Endothelial cell of umbilical vein (primary cell): Measurements from ENCODE around the gene TEX13C. TPM values are rescaled to one million over a fixed set of nuclear protein-coding genes. Genes with fewer than 3 reads are reported as not detected.

Experiments used
- BruUV-seq: library from RNA; stranded (reverse); fragments of 400-500 nt; replicated peaks from 2 replicates; lab custom pipeline; 2021; lab: Mats Ljungman, UMichigan
- CTCF ChIA-PET: fragments of 300-600, 350-600 bp; sonication (Branson Sonifier 250); formaldehyde crosslinking; loops from one replicate; lab custom pipeline; 2021; ENCODE audit warnings: antibody characterized with exemption, inconsistent platforms; lab: Charles Lee
- POLR2A ChIA-PET: fragments of 300-600, 350-600 bp; sonication (Branson Sonifier 250); formaldehyde crosslinking; loops from one replicate; lab custom pipeline; 2021; ENCODE audit warnings: antibody characterized with exemption, inconsistent platforms; lab: Charles Lee
- DNase-seq: peaks from one replicate; pipeline ENCODE4 v3.0.0-alpha.2; 2011; ENCODE audit warnings: low read depth, low spot score
- FAIRE-seq: peaks from 2 replicates; lab custom pipeline; 2011; peaks lifted over from hg19 to GRCh38; lab: Jason Lieb, UNC
- H2AFZ ChIP-seq: 2 replicates; pipeline ENCODE4 v1.6.0; 2012; ENCODE audit warnings: low read depth, low read length, control low read depth, inconsistent platforms
- H3K27ac ChIP-seq: 2 replicates; pipeline ENCODE4 v1.5.1; 2011; ENCODE audit warnings: low read depth, mild to moderate bottlenecking, control low read depth, low read length, moderate library complexity; ENCODE audit not compliant: insufficient read depth
- H3K27me3 ChIP-seq, 2 experiments: 2 replicates each; pipeline versions ENCODE4 v1.6.0 to v1.6.1; 2011; ENCODE audit warnings: low read length in 2 of 2, mixed read lengths in 1 of 2; ENCODE audit not compliant: control insufficient read depth in 2 of 2, insufficient read depth in 2 of 2
- H3K36me3 ChIP-seq, 2 experiments: 2 replicates in 1 of 2; 3 replicates in 1 of 2; pipeline ENCODE4 v1.5.1; 2011; ENCODE audit warnings: low read length in 2 of 2, mild to moderate bottlenecking in 1 of 2, moderate library complexity in 1 of 2; ENCODE audit not compliant: control insufficient read depth in 2 of 2, insufficient read depth in 2 of 2; ENCODE audit errors: extremely low read depth in 1 of 2
- H3K4me1 ChIP-seq: 3 replicates; pipeline ENCODE4 v1.5.1; 2011; ENCODE audit warnings: mild to moderate bottlenecking, low read length; ENCODE audit not compliant: control insufficient read depth, insufficient read depth; ENCODE audit errors: extremely low read depth
- H3K4me2 ChIP-seq: 2 replicates; pipeline ENCODE4 v1.6.1; 2011; ENCODE audit warnings: low read length, control low read depth, mixed read lengths; ENCODE audit not compliant: insufficient read depth
- H3K4me3 ChIP-seq, 3 experiments: fragments of 200-600 bp in 1 of 3; sonication (generic), shearing (Covaris generic) in 1 of 3; replicated peaks in 1 of 3; 2 replicates each; pipeline ENCODE4 v1.5.1; 2011 to 2016; ENCODE audit warnings: control low read depth in 3 of 3, low read length in 3 of 3, mild to moderate bottlenecking in 2 of 3, inconsistent platforms in 1 of 3, low read depth in 1 of 3, moderate library complexity in 1 of 3; ENCODE audit not compliant: insufficient read depth in 1 of 3
- H3K79me2 ChIP-seq: 2 replicates; pipeline ENCODE4 v1.6.0; 2012; ENCODE audit warnings: low read length, inconsistent platforms; ENCODE audit not compliant: control insufficient read depth, insufficient read depth
- H3K9ac ChIP-seq: replicated peaks from 2 replicates; pipeline ENCODE3; 2011; ENCODE audit warnings: low read length, control low read depth; ENCODE audit not compliant: insufficient read depth; ENCODE audit errors: extremely low read depth
- H3K9me1 ChIP-seq: replicated peaks from 3 replicates; pipeline ENCODE4 v1.6.0; 2011; ENCODE audit warnings: mild to moderate bottlenecking, low read length; ENCODE audit not compliant: control insufficient read depth, insufficient read depth; ENCODE audit errors: extremely low read depth
- H3K9me3 ChIP-seq: replicated peaks from 2 replicates; pipeline ENCODE4 v1.5.1; 2012; ENCODE audit warnings: low read length, inconsistent platforms; ENCODE audit not compliant: control insufficient read depth, insufficient read depth
- H4K20me1 ChIP-seq: replicated peaks from 2 replicates; pipeline ENCODE3; 2011; ENCODE audit warnings: mild to moderate bottlenecking, low read length; ENCODE audit not compliant: control insufficient read depth, insufficient read depth; ENCODE audit errors: extremely low read depth
- EZH2 ChIP-seq: IDR thresholded peaks from 2 replicates; pipeline ENCODE4 v1.6.1; 2012; ENCODE audit warnings: borderline replicate concordance, low read depth, mild to moderate bottlenecking, moderate library complexity, low read length, inconsistent platforms; ENCODE audit not compliant: severe bottlenecking
- FOS ChIP-seq: IDR thresholded peaks from 2 replicates; pipeline ENCODE4 v1.6.1; 2011; ENCODE audit warnings: mild to moderate bottlenecking, low read length, moderate library complexity, borderline replicate concordance; ENCODE audit not compliant: insufficient read depth
- GATA2 ChIP-seq: IDR thresholded peaks from 2 replicates; pipeline ENCODE4 v1.7.0; 2011; ENCODE audit warnings: low read depth, mild to moderate bottlenecking, moderate library complexity, mixed read lengths, low read length; ENCODE audit not compliant: insufficient read length, insufficient read depth
- JUN ChIP-seq: IDR thresholded peaks from 2 replicates; pipeline ENCODE4 v1.6.1; 2011; ENCODE audit warnings: borderline replicate concordance, low read depth; ENCODE audit not compliant: insufficient read length, insufficient read depth
- MYC ChIP-seq: IDR thresholded peaks from one replicate; pipeline ENCODE4 v1.6.1; 2011; ENCODE audit warnings: mild to moderate bottlenecking, low read depth, low read length
- POLR2A ChIP-seq: IDR thresholded peaks from 2 replicates; pipeline ENCODE4 v1.6.1; 2012; ENCODE audit warnings: low read depth, mild to moderate bottlenecking, control low read depth, low read length
- POLR2AphosphoS5 ChIP-seq: IDR thresholded peaks from 2 replicates; pipeline ENCODE4 v1.6.1; 2012; ENCODE audit warnings: low read depth, mild to moderate bottlenecking, control low read depth, low read length, moderate library complexity; ENCODE audit not compliant: insufficient read depth
- dilution Hi-C: fragments of 300-500 bp; cut with MboI; formaldehyde crosslinking; loops from one replicate; pipeline ENCODE4 v1.15.0; 2019; ENCODE audit warnings: low sequenced_read_pairs; ENCODE audit not compliant: extremely low pct_ligation_motif_present
- intact Hi-C: fragments of 100-400 bp; cut with micrococcal nuclease; formaldehyde crosslinking; loops from one replicate; pipeline ENCODE4 v1.10.0; 2022
- polyA plus RNA-seq, 4 experiments: library from polyadenylated mRNA; depleted of rRNA in 3 of 4; stranded (reverse) in 3 of 4; unstranded in 1 of 4; fragments of >200 nt; gene quantifications; 2 replicates each; pipeline versions ENCODE4 v1.2.1 to v1.2.3, GENCODE V29; 2011 to 2012; ENCODE audit warnings: missing spikeins in 1 of 4
- total RNA-seq: library from RNA; stranded (reverse); gene quantifications from 2 replicates; pipeline ENCODE4 v1.2.3, GENCODE V29; 2021
- TF ChIP-seq, protein P1 (sequence below): IDR thresholded peaks from 2 replicates; pipeline ENCODE4 v1.6.1; 2011; ENCODE audit not compliant: insufficient read depth, insufficient read length
- TF ChIP-seq, protein P2 (sequence below), 2 donors: IDR thresholded peaks; 1 replicate in 1 of 2; 2 replicates in 1 of 2; pipeline ENCODE4 v1.5.1; 2011; ENCODE audit warnings: low read length in 2 of 2, mild to moderate bottlenecking in 2 of 2, moderate library complexity in 2 of 2, control low read depth in 1 of 2, inconsistent platforms in 1 of 2, low read depth in 1 of 2; ENCODE audit not compliant: insufficient read depth in 1 of 2; ENCODE audit errors: extremely low read depth in 1 of 2

Gene TEX13C
- total and polyA plus RNA-seq, 2 donors (not counting 3 experiments of a cell fraction or from before 2014, with no cell fraction given): not detected

DNA sequence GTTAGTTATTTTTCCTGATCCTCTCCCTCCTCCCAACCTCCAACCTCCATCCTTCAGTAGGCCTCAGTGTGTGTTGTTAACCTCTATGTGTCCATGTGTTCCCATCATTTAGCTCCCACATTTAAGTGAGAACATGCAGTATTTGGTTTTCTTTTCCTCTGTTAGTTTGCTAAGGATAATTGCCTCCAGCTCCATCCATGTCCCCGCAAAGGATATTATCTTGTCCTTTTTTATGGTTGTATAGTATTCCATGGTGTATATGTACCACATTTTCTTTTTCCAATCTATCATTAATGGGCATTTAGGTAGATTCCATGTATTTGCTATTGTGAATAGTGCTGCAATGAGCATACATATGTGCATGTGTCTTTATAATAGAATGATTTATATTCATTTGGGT, 54.5 kb downstream of the TEX13C start:
- Histone ChIP-seq H3K27ac (no peak overlapping the region), H3K27me3 (no peaks in the 10 kb centered on the region), H3K36me3 (no peaks in the 10 kb centered on the region), H3K4me2 (no peak overlapping the region), H3K79me2 (no peaks in the 10 kb centered on the region), H3K9me1 (no peaks in the 10 kb centered on the region), H2AFZ (no peak overlapping the region), H3K4me3 (no peak overlapping the region), H3K9me3 (no peaks in the 10 kb centered on the region), H4K20me1 (no peaks in the 10 kb centered on the region), H3K4me1 (no peaks in the 10 kb centered on the region), H3K9ac (no peak overlapping the region)
- BruUV-seq: no TSS peak
- intact Hi-C loops: no loop called here
- ChIA-PET CTCF (no interaction called here), POLR2A (no interaction called here)
- FAIRE-seq (no peak), DNase-seq (no peak)
- TF ChIP-seq EZH2: no peak
- no peak for TF ChIP-seq FOS
- TF ChIP-seq GATA2: no peak
- TF ChIP-seq POLR2AphosphoS5: no peak
- TF ChIP-seq POLR2A: no peak
- no peak for TF ChIP-seq JUN
- TF ChIP-seq, protein P1, sequence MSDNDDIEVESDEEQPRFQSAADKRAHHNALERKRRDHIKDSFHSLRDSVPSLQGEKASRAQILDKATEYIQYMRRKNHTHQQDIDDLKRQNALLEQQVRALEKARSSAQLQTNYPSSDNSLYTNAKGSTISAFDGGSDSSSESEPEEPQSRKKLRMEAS: no peak
- TF ChIP-seq, protein P2, sequence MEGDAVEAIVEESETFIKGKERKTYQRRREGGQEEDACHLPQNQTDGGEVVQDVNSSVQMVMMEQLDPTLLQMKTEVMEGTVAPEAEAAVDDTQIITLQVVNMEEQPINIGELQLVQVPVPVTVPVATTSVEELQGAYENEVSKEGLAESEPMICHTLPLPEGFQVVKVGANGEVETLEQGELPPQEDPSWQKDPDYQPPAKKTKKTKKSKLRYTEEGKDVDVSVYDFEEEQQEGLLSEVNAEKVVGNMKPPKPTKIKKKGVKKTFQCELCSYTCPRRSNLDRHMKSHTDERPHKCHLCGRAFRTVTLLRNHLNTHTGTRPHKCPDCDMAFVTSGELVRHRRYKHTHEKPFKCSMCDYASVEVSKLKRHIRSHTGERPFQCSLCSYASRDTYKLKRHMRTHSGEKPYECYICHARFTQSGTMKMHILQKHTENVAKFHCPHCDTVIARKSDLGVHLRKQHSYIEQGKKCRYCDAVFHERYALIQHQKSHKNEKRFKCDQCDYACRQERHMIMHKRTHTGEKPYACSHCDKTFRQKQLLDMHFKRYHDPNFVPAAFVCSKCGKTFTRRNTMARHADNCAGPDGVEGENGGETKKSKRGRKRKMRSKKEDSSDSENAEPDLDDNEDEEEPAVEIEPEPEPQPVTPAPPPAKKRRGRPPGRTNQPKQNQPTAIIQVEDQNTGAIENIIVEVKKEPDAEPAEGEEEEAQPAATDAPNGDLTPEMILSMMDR (IDR thresholded peaks at IDR 0.05; ENCODE audit: extremely low read depth in 1 of 2, insufficient read depth in 1 of 2, low read depth in 1 of 2, low read length in 2 of 2): no peak
- TF ChIP-seq MYC: no peak
- dilution Hi-C loops: no loop called here
